Ramos (cell line): Measurements from ENCODE around the gene DIP2C.
"Not testable (repeated sequence)": the region's sequence is repeated elsewhere in the genome, so short reads cannot be mapped to it uniquely, and the experiment has no call there.

Experiments
- in situ Hi-C: fragments of 300-500 bp; cut with MboI; formaldehyde crosslinking; loops from one replicate; pipeline ENCODE4 v1.14.3; 2022; ENCODE audit warnings: low sequenced_read_pairs; ENCODE audit not compliant: unreplicated experiment

Gene DIP2C

GRCh38 chr10:413662-414071 lies 275.8 kb downstream of the DIP2C start:
- in situ Hi-C loops = no loop called here

DNA sequence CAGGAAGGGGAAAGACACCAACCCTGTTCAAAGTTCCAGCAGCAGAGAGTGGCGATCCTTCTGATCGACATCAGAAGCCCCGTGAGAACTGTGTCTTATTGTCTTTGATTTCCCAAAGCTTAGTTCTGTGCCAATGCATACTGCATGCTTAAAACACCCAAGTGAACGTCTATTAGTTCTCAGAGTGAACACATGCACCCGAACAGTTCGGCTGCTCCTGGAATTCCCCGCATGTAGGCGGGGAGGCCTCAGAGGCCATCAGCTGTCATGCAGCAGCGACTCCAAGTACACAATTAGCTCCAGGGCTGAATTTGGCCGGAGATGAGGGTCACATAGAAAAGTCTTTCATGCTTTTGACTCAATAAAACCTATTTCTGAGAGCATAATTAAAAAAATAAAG lies 277.4 kb downstream of the DIP2C start:
- in situ Hi-C loops = no loop called here

DNA sequence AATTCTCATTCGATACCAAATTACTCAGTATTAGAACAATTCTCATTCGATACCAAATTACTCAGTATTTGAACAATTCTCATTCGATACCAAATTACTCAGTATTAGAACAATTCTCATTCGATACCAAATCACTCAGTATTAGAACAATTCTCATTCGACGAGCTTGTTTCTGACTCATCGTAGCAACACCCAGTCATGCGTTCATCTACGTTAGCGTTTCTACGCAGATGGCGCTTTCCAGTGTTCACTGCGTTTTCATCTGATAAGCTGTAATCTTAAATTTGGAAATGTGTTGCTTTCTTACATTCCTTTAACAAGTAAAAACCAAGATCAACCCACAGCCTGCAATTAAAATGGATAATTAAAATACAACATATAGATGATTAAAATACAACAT lies 277.9 kb downstream of the DIP2C start:
- in situ Hi-C loops = no loop called here

DNA sequence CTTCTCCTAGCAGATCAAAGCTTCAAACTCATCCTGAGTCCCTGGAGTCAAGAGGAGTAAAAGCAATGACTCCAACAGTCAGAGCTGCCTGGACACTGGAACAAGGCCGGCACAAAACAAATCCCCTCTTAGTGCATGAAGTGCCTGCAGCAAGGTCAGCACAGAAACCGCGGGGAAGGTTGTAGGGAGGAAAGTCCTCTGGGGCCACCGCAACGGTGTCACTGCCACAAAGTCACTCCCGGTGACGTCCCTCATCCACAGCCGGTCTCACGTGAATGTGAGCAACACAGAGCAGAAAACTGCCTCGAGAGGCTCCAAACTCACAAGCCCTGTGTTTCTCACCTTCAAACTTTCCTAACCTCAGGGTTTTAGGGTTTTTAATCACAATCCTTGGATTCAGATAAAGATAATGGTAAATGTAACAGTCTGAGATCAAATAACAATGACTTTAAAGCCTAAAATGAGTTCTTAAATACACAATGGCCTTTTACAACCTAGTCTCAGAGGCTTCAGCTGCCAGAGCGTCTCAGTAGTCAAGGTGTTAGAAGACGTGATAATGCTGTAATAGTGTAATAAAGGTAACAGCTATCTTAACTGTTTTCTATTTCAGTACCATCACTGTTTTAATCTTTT lies 279.9 kb downstream of the DIP2C start:
- in situ Hi-C loops = no loop called here

DNA sequence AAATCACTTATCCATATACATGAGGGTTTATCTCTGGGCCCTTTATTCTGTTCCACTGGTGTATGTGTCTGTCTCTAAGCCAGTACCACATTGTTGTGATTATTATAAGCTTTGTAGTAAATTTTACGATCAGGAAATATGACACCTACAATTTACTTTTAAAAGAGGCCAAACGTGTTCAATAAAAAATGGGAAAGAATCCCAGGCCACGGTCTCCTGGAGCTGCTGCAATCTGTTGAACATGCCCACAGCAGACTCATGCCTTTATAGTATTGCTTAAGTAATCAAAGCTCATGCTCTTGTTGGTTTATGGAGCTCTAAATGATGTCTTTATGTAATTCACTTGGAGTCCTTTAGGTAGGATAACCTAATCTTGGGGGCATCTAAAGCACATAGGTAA lies 281.2 kb downstream of the DIP2C start:
- in situ Hi-C loops = no loop called here

DNA sequence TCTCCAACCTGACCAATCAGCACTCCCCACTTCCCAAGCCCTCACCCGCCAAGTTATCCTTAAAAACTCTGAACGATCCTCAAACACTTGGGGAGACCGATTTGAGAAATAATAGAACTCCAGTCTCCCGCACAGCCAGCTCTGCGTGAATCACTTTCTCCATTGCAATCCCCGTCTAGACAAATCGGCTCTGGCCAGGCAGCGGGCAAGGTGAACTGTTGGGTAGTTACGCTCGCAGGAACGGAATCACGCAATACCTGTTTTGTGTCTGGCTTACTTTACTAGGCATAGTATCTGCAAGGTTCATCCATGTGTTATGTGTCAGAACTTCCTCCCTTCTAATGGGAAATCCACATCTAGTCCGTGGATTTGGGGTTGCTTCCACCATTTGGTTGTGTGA lies 282.5 kb downstream of the DIP2C start:
- in situ Hi-C loops = no loop called here

DNA sequence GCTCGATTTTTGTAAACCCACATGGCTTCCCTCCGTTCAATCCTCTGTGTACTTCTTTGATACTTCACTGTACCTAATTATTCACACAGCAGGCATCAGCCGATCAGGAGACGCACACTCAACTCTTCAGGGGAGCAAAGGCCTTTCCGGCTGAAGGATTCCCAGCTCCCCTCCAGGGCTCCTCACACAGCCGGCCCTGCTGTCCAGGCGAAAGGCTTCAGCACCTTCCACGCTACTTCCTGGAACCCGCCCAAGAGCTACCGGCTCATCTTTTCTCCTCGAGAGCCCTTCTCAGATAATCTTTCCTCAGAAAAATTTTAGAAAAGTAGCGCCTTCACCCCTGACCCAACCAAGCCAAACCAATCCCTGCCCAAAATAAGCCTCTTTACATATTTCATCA lies 283.8 kb downstream of the DIP2C start:
- in situ Hi-C loops = no loop called here

DNA sequence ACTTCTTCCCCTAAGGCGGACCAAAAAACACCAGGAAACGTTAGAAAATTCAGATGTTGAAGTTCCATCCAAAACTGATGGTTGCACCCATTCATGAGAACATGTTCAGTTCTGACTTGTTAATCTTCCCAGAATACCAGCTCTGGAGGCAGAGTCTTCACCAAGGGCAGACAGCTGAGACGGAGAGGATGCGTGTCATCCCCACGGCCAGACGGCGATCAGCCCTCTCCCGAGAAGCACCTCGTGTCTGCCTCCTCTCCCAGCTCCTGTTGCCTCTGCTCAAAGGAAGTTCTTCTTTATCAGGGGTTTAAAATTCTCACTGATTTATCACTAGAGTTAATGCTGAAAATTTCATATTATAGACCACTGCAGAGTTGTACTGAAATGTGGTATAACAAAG lies 284.5 kb downstream of the DIP2C start:
- in situ Hi-C loops = no loop called here

GRCh38 chr10:404346-404745 lies 285.1 kb downstream of the DIP2C start:
- in situ Hi-C loops = no loop called here

GRCh38 chr10:398954-399353 lies 290.5 kb downstream of the DIP2C start:
- in situ Hi-C loops = no loop called here

DNA sequence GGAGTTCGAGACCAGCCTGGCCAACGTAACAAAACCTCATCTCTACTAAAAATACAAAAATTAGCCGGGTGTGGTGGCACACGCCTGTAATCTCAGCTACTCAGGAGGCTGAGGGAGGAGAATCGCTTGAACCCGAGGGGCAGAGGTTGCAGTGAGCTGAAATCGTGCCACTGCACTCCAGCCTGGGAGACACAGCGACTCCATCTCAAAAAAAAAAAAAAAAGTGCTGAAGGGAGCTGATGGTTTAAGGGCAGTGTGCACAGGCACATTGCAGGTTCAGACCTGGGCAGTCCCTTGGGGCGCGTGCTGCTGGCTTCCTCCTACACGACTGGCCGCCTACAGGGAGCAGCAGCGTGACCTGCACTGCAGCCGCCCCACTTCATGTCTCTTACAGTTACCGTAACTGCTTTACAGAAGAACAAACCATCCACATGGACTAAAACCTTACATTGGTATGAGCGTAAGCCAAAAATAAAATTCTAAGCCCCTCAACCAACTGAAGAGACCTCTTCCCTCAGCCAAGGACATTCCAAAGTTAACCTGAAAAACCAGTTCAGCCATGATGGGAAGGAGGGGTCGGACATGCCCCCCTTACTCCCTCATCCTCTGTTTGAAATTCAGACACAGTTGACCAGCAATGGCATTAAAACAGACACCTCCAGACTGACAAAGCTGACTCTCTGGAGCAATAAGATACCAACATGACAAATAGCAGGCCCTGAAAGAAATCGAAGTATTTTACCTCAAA lies 292.0 kb downstream of the DIP2C start:
- in situ Hi-C loops = no loop called here

- in situ Hi-C loops = no loop called here
Observed at GRCh38 chr10:396535-397220, 292.8 kb downstream of the DIP2C start.

DNA sequence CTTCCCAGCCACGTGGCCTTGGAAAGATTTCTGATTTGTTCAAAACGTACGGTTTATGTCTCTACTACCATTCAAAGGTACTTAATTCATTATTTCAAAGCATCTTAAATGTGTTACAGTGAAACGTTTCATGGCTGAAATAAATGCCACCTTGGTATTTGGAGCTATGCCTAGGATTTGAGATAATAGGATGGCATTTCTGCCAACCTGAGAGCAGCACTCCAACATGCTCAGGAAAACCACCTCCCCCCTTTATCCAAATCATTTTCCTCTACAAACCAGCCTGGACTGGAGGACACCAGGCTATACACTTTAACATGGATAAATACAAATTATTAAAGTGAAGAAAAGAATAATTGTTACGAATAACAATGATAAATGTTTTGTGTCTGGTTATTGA lies 293.4 kb downstream of the DIP2C start:
- in situ Hi-C loops = no loop called here

- in situ Hi-C loops = no loop called here
Observed at GRCh38 chr10:395665-396064, 293.8 kb downstream of the DIP2C start.

DNA sequence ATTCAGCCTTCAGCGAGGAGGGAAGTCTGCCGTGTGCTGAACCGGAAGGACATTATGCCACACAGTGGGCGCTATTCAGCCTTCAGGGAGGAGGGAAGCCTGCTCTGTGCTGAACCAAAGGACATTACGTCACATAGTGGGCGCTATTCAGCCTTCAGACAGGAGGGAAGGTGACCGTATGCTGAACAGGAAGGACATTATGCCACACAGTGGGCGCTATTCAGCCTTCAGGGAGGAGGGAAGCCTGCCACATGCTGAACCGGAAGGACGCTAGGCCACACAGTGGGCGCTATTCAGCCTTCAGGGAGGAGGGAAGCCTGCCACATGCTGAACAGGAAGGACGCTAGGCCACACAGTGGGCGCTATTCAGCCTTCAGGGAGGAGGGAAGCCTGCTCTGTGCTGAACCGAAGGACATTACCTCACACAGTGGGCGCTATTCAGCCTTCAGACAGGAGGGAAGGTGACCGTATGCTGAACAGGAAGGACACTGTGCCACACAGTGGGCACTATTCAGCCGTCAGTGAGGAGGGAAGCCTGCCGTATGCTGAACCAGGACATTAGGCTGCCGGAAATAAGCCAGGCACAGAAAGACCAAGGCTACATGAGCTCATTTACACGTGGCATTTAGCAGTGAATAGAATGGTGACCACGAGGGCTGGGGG lies 294.9 kb downstream of the DIP2C start:
- in situ Hi-C loops = not testable (repeated sequence)

DNA sequence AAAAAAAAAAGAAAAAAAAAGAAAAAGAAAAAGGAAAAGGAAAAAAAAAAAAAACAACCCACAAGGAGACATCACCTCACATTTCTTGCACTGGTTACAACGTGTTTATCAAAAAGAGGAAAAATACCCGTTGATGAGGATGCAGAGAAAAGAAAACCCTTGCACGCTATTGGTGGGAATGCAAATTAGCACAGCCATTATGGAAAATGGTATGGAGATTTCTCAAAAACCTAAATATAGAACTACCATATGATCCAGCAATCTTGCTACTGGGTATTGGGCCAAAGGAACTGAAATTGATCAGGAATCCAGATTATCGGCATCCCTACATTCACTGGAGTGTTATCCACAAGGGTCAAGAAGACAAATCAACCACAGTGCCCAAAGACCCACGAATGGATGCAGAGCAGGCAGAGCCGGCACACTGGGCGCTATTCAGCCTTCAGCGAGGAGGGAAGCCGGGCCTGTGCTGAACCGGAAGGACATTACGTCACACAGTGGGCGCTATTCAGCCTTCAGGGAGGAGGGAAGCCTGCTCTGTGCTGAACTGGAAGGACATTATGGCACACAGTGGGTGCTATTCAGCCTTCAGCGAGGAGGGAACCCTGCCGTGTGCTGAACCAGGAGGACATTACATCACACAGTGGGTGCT lies 295.6 kb downstream of the DIP2C start:
- in situ Hi-C loops = no loop called here

DNA sequence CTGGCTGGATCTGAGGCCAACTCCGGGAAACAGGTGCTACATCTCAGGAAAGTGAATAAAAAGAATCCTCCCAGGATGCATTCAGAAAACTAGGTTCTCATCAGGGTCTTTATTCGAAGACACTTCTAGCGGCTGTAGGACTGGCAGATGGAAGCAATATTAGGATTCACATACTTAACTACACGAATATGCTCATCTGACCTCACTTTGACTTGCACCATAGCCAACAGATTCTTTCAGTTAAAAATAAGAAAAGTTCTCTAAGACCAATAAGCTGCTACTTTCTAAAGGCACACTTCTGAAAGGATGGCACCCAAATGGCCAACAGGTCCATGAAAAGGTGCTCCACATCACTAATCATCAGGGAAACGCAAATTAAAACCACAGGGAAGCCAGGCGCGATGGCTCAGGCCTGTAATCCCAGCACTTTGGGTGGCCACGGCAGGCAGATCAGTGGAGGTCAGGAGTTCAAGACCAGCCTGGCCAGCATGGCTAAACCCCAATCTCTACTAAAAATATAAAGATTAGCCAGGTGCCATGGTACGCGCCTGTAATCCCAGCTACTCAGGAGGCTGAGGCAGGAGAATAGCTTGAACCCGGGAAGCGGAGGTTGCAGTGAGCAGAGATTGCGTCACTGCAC lies 296.2 kb downstream of the DIP2C start:
- in situ Hi-C loops = no loop called here

DNA sequence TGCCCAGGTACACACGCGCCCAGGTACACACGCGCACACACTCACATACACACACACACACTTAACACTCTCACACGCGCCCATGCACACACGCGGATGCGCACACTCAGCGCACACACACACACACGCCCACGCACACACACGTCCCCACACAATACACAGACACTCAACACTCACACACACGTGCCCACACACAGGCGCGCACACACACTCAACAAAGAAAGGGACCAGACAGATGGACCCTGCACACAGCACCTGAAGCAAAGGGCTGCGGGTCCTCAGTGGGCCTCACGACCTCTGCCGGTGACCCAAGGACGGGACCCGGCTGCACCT lies 296.8 kb downstream of the DIP2C start:
- in situ Hi-C loops = no loop called here

GRCh38 chr10:391847-392704 lies 297.4 kb downstream of the DIP2C start:
- in situ Hi-C loops = no loop called here
